Measurements from ENCODE around the gene TBC1D22A. TPM values are rescaled to one million over a fixed set of nuclear protein-coding genes. Genes with fewer than 3 reads are reported as not detected.

The TBC1D22A gene
- total and polyA plus RNA-seq, 2 donors from 2014 or later, result 24.6 to 39.4 TPM

DNA sequence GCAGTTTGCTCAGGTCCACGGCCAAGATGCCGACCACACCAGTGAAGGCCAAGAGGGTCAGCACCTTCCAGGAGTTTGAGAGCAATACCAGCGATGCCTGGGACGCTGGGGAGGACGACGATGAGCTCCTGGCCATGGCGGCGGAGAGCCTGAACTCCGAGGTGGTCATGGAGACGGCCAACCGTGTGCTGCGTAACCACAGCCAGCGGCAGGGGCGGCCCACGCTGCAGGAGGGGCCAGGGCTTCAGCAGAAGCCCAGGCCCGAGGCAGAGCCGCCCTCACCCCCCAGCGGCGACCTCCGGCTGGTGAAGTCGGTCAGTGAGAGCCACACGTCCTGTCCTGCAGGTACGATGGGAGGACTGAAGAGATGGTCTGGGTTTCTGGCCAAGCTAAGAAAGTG, 31.0 kb downstream of the TBC1D22A start:
- intact Hi-C loops (cut with DNase I), result no loop called here
- no peak for FAIRE-seq
- TF ChIP-seq, protein P1, sequence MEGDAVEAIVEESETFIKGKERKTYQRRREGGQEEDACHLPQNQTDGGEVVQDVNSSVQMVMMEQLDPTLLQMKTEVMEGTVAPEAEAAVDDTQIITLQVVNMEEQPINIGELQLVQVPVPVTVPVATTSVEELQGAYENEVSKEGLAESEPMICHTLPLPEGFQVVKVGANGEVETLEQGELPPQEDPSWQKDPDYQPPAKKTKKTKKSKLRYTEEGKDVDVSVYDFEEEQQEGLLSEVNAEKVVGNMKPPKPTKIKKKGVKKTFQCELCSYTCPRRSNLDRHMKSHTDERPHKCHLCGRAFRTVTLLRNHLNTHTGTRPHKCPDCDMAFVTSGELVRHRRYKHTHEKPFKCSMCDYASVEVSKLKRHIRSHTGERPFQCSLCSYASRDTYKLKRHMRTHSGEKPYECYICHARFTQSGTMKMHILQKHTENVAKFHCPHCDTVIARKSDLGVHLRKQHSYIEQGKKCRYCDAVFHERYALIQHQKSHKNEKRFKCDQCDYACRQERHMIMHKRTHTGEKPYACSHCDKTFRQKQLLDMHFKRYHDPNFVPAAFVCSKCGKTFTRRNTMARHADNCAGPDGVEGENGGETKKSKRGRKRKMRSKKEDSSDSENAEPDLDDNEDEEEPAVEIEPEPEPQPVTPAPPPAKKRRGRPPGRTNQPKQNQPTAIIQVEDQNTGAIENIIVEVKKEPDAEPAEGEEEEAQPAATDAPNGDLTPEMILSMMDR (IDR thresholded peaks at IDR 0.05; ENCODE audit: borderline replicate concordance, extremely low read depth, insufficient read depth), result no peak
- H3K4me1 ChIP-seq (ENCODE audit: control insufficient read depth in 2 of 3, insufficient read depth in 2 of 3, low read depth in 1 of 3, low read length in 3 of 3), result peaks cover 0 to 7% (median 5%) of the 10 kb centered on the region in 3 donors
- H3K4me3 ChIP-seq (ENCODE audit: low read length in 3 of 3), result no peak overlapping the region
- H3K27me3 ChIP-seq (ENCODE audit: control insufficient read depth, insufficient read depth, low read length), result no peaks in the 10 kb centered on the region
- peak in 1 of 5 donors; percentile 65 for DNase-seq
- H3K9me3 ChIP-seq (ENCODE audit: control insufficient read depth in 2 of 3, insufficient read depth in 1 of 3, low read length in 3 of 3), result no peaks in the 10 kb centered on the region
- H3K27ac ChIP-seq (ENCODE audit: low read depth in 2 of 2, low read length in 2 of 2), result no peak overlapping the region
- peaks cover 0 to 22% (median 6%) of the 10 kb centered on the region in 3 donors for H3K36me3 ChIP-seq (ENCODE audit: control insufficient read depth in 2 of 3, insufficient read depth in 3 of 3, low read length in 3 of 3)
- no peak overlapping the region for H3K9ac ChIP-seq (ENCODE audit: low read length in 3 of 3)

DNA sequence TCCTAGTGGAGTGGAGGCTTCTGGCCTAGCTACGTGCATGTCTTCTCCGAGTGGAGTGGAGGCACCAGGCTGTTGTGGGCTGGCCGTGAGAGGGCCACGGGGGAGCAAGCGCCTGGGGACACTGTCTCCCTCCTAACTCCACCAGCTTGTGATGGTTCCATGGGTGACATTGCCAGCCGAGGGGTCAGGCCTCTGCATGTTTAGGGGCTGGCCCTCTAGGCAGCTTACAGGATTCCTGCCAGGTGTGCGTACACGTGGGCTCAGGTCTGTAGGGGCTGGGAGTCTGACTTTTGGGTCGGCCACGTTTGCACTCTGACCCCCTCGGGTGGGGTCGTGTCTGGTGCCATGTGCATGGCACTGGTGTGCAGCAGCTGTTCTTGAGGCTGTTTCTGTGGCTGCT, 31.6 kb downstream of the TBC1D22A start:
- Histone ChIP-seq H3K4me1 (ENCODE audit: control insufficient read depth in 2 of 3, insufficient read depth in 2 of 3, low read depth in 1 of 3, low read length in 3 of 3) (peaks cover 0 to 12% (median 9%) of the 10 kb centered on the region in 3 donors), H3K27me3 (ENCODE audit: control insufficient read depth, insufficient read depth, low read length) (no peaks in the 10 kb centered on the region), H3K9ac (ENCODE audit: low read length in 3 of 3) (no peak overlapping the region), H3K9me3 (ENCODE audit: control insufficient read depth in 2 of 3, insufficient read depth in 1 of 3, low read length in 3 of 3) (no peaks in the 10 kb centered on the region), H3K27ac (ENCODE audit: low read depth in 2 of 2, low read length in 2 of 2) (no peak overlapping the region), H3K4me3 (ENCODE audit: low read length in 3 of 3) (no peak overlapping the region), H3K36me3 (ENCODE audit: control insufficient read depth in 2 of 3, insufficient read depth in 3 of 3, low read length in 3 of 3) (peaks cover 0 to 25% (median 6%) of the 10 kb centered on the region in 3 donors)
- FAIRE-seq (no peak), DNase-seq (peak in 1 of 5 donors; percentile 63)
- intact Hi-C loops (cut with DNase I), result no loop called here
- TF ChIP-seq, protein P1 (IDR thresholded peaks at IDR 0.05; ENCODE audit: borderline replicate concordance, extremely low read depth, insufficient read depth), result no peak

DNA sequence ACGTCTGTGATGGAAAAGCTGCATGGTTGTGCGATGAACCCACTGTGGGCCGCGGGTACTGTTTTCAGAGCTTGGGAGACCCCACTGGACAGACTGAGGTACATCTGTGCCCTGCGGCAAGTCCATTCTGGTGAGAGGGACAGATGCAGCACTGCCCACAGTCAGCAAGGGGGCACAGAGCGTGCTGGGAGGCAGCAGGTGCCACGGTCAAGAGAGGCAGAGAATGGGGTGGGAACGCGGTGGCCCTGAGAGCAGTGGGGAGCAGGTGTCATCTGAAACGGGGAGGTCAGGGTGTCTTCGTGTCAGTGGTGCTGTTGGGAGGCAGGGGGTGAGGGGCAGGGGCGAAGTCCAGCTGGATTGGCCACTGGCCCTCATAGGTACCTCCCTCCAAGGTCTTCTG, 32.0 kb downstream of the TBC1D22A start:
- no peak for FAIRE-seq
- intact Hi-C loops (cut with DNase I), result no loop called here
- peaks cover 0 to 29% (median 7%) of the 10 kb centered on the region in 3 donors for H3K36me3 ChIP-seq (ENCODE audit: control insufficient read depth in 2 of 3, insufficient read depth in 3 of 3, low read length in 3 of 3)
- TF ChIP-seq, protein P1 (IDR thresholded peaks at IDR 0.05; ENCODE audit: borderline replicate concordance, extremely low read depth, insufficient read depth), result no peak
- no peaks in the 10 kb centered on the region for H3K9me3 ChIP-seq (ENCODE audit: control insufficient read depth in 2 of 3, insufficient read depth in 1 of 3, low read length in 3 of 3)
- peak in 1 of 5 donors; percentile 37 for DNase-seq
- H3K27ac ChIP-seq (ENCODE audit: low read depth in 2 of 2, low read length in 2 of 2), result no peak overlapping the region
- no peak overlapping the region for H3K9ac ChIP-seq (ENCODE audit: low read length in 3 of 3)
- no peaks in the 10 kb centered on the region for H3K27me3 ChIP-seq (ENCODE audit: control insufficient read depth, insufficient read depth, low read length)
- H3K4me3 ChIP-seq (ENCODE audit: low read length in 3 of 3), result no peak overlapping the region
- H3K4me1 ChIP-seq (ENCODE audit: control insufficient read depth in 2 of 3, insufficient read depth in 2 of 3, low read depth in 1 of 3, low read length in 3 of 3), result peaks cover 0 to 15% (median 13%) of the 10 kb centered on the region in 3 donors

DNA sequence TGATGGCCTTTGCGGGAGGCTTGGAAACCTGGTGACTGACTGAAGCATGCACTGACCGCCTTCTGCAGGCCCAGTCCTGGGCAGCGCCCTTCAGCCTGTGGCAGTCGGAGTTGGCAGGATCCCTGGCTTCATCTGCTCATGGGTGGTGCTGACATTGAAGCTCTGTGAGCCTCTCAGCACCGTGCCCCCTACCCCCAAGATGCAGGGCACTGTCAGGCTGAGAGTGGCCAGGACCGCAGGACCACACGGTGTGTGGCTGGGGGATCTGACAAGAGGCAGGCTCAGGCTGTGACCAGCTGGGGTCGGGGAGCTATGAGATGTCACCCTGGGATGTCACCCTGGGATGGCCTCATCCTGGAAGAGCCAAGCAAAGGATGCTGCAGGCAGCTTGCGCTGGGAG, 32.7 kb downstream of the TBC1D22A start:
- peaks cover 0 to 35% (median 13%) of the 10 kb centered on the region in 3 donors for H3K36me3 ChIP-seq (ENCODE audit: control insufficient read depth in 2 of 3, insufficient read depth in 3 of 3, low read length in 3 of 3)
- DNase-seq (peak in 1 of 5 donors; percentile 29), FAIRE-seq (no peak)
- TF ChIP-seq, protein P1 (IDR thresholded peaks at IDR 0.05; ENCODE audit: borderline replicate concordance, extremely low read depth, insufficient read depth), result no peak
- intact Hi-C loops (cut with DNase I), result no loop called here
- no peak overlapping the region for H3K27ac ChIP-seq (ENCODE audit: low read depth in 2 of 2, low read length in 2 of 2)
- no peak overlapping the region for H3K4me3 ChIP-seq (ENCODE audit: low read length in 3 of 3)
- H3K9ac ChIP-seq (ENCODE audit: low read length in 3 of 3), result no peak overlapping the region
- peaks cover 0 to 15% (median 14%) of the 10 kb centered on the region in 3 donors for H3K4me1 ChIP-seq (ENCODE audit: control insufficient read depth in 2 of 3, insufficient read depth in 2 of 3, low read depth in 1 of 3, low read length in 3 of 3)
- no peaks in the 10 kb centered on the region for H3K27me3 ChIP-seq (ENCODE audit: control insufficient read depth, insufficient read depth, low read length)
- H3K9me3 ChIP-seq (ENCODE audit: control insufficient read depth in 2 of 3, insufficient read depth in 1 of 3, low read length in 3 of 3), result no peaks in the 10 kb centered on the region
